NCI-H446 (cell line): Measurements from ENCODE around the gene RNF14.
A peak's percentile ranks its signal among the peaks of the same experiment; 100 is the strongest.

Experiments used
- DNase-seq, 2 experiments: peaks; one replicate each; lab custom pipeline; 2025; lab: John Stamatoyannopoulos, UW

The RNF14 gene

GRCh38 chr5:141982626-141983025 lies 13.7 kb downstream of the RNF14 start:
- no peak for DNase-seq

- DNase-seq = no peak
These were observed 17.2 kb downstream of the RNF14 start for GRCh38 chr5:141986072-141986471.

GRCh38 chr5:141989720-141990119 lies 20.8 kb downstream of the RNF14 start:
- DNase-seq = no peak

GRCh38 chr5:141992349-141992963 lies 23.6 kb downstream of the RNF14 start:
- DNase-seq = peak; percentile 40 to 54

- no peak for DNase-seq
These were observed 25.7 kb downstream of the RNF14 start for GRCh38 chr5:141994511-141995136.

GRCh38 chr5:141995656-141996055 lies 26.8 kb downstream of the RNF14 start:
- DNase-seq = no peak

GRCh38 chr5:141997358-141997960 lies 28.6 kb downstream of the RNF14 start:
- no peak for DNase-seq

GRCh38 chr5:142000173-142000572 lies 31.3 kb downstream of the RNF14 start:
- DNase-seq = no peak

GRCh38 chr5:142000704-142001484 lies 32.0 kb downstream of the RNF14 start:
- DNase-seq = no peak

- no peak for DNase-seq
These were observed 34.4 kb downstream of the RNF14 start for GRCh38 chr5:142003266-142003800.

GRCh38 chr5:142006363-142007236 lies 37.7 kb downstream of the RNF14 start:
- no peak for DNase-seq

- DNase-seq = no peak
These were observed 38.3 kb downstream of the RNF14 start for GRCh38 chr5:142007237-142007544.

- no peak for DNase-seq
These were observed 39.9 kb downstream of the RNF14 start for GRCh38 chr5:142008813-142009212.

- no peak for DNase-seq
These were observed 41.0 kb downstream of the RNF14 start for GRCh38 chr5:142009886-142010285.

- DNase-seq = no peak
These were observed 42.8 kb downstream of the RNF14 start for GRCh38 chr5:142011572-142012185.

GRCh38 chr5:142012186-142012785 lies 43.4 kb downstream of the RNF14 start:
- peak in 1 of 2 experiments; percentile 33 for DNase-seq

- peak in 1 of 2 experiments; percentile 76 for DNase-seq
These were observed 44.0 kb downstream of the RNF14 start, which contains the start of gene GNPDA1 for GRCh38 chr5:142012792-142013388. TSS of gene GNPDA1 (minus strand) at chr5:142013027. CDS start at chr5:142012035, 992 bp downstream.

GRCh38 chr5:142013734-142014521 lies 45.0 kb downstream of the RNF14 start:
- DNase-seq = no peak

GRCh38 chr5:142014911-142015584 lies 46.1 kb downstream of the RNF14 start:
- peak in 1 of 2 experiments; percentile 60 for DNase-seq
